Fibroblast of lung (primary cell): ENCODE measurements around the gene RASA4B. TPM values are rescaled to one million over a fixed set of nuclear protein-coding genes. Genes with fewer than 3 reads are reported as not detected.
"Not testable (repeated sequence)": the region's sequence is repeated elsewhere in the genome, so short reads cannot be mapped to it uniquely, and the experiment has no call there.

ENCODE experiments used
- DNase-seq, 2 donors: peaks; one replicate each; pipeline versions ENCODE4 v3.0.0 to v3.0.0-alpha.2; 2010; ENCODE audit warnings: low read depth in 2 of 2
- H2AFZ ChIP-seq: 2 replicates; pipeline ENCODE4 v1.5.1; 2012; ENCODE audit warnings: low read length, control low read depth, inconsistent platforms
- H3K27ac ChIP-seq: 2 replicates; pipeline ENCODE4 v1.5.1; 2011; ENCODE audit warnings: low read length, control low read depth; ENCODE audit not compliant: insufficient read depth
- H3K27me3 ChIP-seq: 2 replicates; pipeline ENCODE4 v1.5.1; 2011; ENCODE audit warnings: mild to moderate bottlenecking, low read length; ENCODE audit not compliant: control insufficient read depth, insufficient read depth
- H3K36me3 ChIP-seq: 2 replicates; pipeline ENCODE4 v1.5.1; 2011; ENCODE audit warnings: low read length; ENCODE audit not compliant: control insufficient read depth, insufficient read depth
- H3K4me1 ChIP-seq: 2 replicates; pipeline ENCODE4 v1.5.1; 2011; ENCODE audit warnings: low read length; ENCODE audit not compliant: control insufficient read depth, insufficient read depth; ENCODE audit errors: extremely low read depth
- H3K4me2 ChIP-seq: 2 replicates; pipeline ENCODE4 v1.5.1; 2011; ENCODE audit warnings: low read length, control low read depth; ENCODE audit not compliant: insufficient read depth; ENCODE audit errors: extremely low read depth
- H3K4me3 ChIP-seq, 4 experiments: fragments of 200-600 bp in 1 of 4; sonication (generic) in 1 of 4; replicated peaks in 1 of 4; 2 replicates each; pipeline ENCODE4 v1.5.1; 2011 to 2016; ENCODE audit warnings: low read length in 4 of 4, low read depth in 3 of 4, mild to moderate bottlenecking in 3 of 4, control low read depth in 2 of 4, inconsistent platforms in 1 of 4, mixed read lengths in 1 of 4; ENCODE audit not compliant: insufficient read depth in 1 of 4; ENCODE audit errors: control extremely low read depth in 1 of 4
- H3K79me2 ChIP-seq: 2 replicates; pipeline ENCODE4 v1.5.1; 2012; ENCODE audit warnings: mild to moderate bottlenecking, low read length, inconsistent platforms; ENCODE audit not compliant: control insufficient read depth, insufficient read depth
- H3K9ac ChIP-seq: 2 replicates; pipeline ENCODE4 v1.5.1; 2011; ENCODE audit warnings: mild to moderate bottlenecking, low read length, control low read depth; ENCODE audit not compliant: insufficient read depth
- H3K9me3 ChIP-seq: 2 replicates; pipeline ENCODE4 v1.5.1; 2012; ENCODE audit warnings: low read depth, low read length; ENCODE audit not compliant: control insufficient read depth, insufficient read depth
- H4K20me1 ChIP-seq: 2 replicates; pipeline ENCODE4 v1.5.1; 2011; ENCODE audit warnings: low read length; ENCODE audit not compliant: control insufficient read depth, insufficient read depth; ENCODE audit errors: extremely low read depth
- polyA plus RNA-seq, 2 donors: library from polyadenylated mRNA; depleted of rRNA in 1 of 2; stranded (reverse) in 1 of 2; unstranded in 1 of 2; fragments of >200 nt; gene quantifications; 2 replicates each; pipeline ENCODE4 v1.2.1, GENCODE V29; 2011 to 2012; ENCODE audit warnings: missing spikeins in 1 of 2
- total RNA-seq: library from RNA; depleted of rRNA; stranded (reverse); fragments of >200 nt; gene quantifications from 2 replicates; pipeline ENCODE4 v1.2.1, GENCODE V29; 2014

The RASA4B gene
- total and polyA plus RNA-seq, 2 donors (not counting 1 experiment from before 2014, with no cell fraction given): 1.4 to 1.5 TPM

DNA sequence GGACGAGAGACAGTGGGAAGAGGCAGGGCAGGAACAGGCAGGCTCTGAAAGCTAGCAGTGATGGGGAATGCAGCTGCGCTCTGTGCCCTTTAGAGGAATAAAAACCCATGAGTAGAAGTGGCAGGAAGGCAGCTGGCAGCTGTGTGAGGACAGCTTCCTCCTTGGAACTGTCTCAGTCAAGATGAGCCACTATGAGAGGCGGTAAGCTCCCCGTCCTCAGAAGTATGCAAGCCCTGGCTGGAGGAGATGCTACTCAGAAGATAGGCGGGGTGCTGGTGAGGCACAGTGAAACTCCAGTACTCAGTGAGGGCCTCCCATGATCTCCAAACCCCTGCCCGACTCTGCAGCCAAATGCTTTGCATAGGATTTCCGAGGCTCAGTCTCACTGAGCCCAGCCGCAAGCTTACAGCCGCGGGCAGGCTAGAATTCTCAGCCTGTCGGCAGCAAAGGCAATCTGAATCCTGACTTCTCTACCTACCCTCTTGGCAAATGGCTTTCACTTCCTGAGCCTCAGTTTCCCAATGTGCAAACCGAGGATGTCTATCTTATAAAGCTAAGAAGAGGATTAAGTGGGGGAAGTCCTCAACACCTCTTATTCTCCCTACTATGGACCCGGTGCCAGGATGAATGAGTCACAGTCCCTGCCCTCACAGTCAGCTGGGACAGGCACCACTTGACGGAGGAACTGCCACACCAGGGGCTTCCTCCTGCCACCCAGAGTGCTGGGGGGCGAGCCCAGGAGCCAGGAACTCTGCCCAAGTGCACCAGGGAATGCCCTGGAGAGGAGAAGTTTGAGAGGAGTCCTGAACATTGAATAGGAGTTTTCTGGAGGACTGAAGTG lies 2.5 kb downstream of the RASA4B start:
- H3K9ac ChIP-seq, H3K79me2 ChIP-seq, H3K9me3 ChIP-seq, DNase-seq, H3K36me3 ChIP-seq, H3K4me3 ChIP-seq, H3K27me3 ChIP-seq, H3K4me2 ChIP-seq, H3K4me1 ChIP-seq, H2AFZ ChIP-seq, H3K27ac ChIP-seq, H4K20me1 ChIP-seq: not testable (repeated sequence)

DNA sequence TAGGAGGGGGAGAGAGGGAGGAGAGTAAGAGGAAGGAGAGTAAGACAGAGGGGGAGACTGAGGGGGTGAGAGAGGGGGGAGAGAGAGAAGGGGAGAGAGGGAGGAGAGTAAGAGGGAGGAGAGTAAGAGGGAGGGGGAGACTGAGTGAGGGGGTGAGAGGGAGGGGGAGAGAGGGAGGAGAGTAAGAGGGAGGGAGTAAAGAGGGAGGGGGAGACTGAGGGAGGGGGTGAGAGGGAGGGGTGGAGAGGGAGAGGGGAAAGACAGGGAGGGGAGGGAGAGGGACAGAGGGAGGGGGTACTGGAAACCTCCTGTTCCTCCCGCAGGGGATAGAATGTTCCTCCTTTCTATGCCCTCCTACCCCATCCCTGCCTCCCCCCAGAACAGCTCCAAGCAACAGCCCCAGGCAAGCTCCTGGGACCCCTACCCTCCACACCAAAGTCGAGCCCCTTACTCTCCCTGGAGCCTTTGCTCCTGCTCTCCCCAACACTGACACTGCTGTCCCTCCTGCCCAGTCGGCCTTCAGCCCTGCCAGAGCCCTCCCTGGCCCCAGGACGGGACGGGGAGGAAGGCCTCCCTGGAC lies 4.8 kb downstream of the RASA4B start:
- H3K9me3 ChIP-seq, H3K4me1 ChIP-seq, H3K9ac ChIP-seq, H4K20me1 ChIP-seq, H3K79me2 ChIP-seq, H3K27me3 ChIP-seq, H2AFZ ChIP-seq, H3K27ac ChIP-seq, H3K36me3 ChIP-seq: not testable (repeated sequence)
- Histone ChIP-seq H3K4me3 (peak overlapping the region in 2 of 4 experiments; percentile 15 to 37), H3K4me2 (peak overlapping the region; percentile 71)
- peak; percentile 73 to 91 for DNase-seq

DNA sequence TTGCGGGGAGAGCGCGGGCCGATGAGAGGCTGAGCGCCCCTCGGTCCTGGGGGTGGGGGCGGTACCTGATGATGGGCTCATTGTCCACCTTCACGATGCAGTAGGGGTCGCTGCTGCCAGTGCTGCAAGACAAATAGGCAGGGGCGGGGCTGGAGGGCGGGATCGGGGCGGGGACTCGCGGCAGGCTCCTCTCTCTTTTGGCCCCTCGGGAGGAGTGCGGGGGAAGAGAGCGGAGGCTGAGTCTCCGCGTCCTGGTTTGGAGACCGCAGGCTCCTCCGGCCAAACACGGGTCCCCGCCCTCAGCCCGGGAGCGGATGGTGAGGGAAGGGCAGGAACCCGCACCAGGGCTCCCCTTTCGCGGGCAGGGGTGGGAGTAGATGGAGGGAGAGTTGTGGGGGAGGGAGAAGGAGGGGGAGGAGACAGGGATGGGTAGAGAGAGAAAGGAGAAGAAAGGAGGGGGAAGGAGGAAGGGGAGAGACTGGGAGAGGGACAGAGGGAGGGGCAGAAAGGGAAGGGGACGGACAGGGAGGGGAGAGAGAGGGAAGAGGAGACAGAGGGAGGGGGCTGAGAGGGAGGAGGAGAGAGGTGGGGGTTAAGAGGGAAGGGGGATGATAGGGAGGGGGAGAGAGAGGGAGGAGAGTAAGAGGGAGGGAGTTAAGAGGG lies 5.6 kb downstream of the RASA4B start:
- not testable (repeated sequence) for H3K79me2 ChIP-seq, DNase-seq, H3K4me2 ChIP-seq, H3K4me1 ChIP-seq, H4K20me1 ChIP-seq, H2AFZ ChIP-seq, H3K9ac ChIP-seq, H3K9me3 ChIP-seq, H3K27me3 ChIP-seq, H3K36me3 ChIP-seq, H3K27ac ChIP-seq
- peak overlapping the region in 1 of 4 experiments; percentile 37 for H3K4me3 ChIP-seq

DNA sequence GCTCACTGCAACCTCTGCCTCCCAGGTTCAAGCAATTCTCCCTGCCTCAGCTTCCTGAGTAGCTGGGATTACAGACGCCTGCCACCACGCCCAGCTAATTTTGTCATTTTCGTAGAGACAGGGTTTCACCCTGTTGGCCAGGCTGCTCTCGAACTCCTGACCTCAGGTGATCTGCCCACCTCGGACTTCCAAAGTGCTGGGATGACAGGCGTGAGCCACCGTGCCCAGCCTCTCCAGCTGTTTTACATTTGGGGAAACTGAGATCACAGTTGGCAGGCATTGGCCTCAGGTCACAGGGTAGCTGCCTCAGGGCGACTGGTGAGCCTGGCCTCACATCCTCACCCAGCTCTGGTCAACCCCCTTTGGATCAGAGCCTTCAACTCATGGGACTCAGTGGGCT lies 7.0 kb downstream of the RASA4B start:
- H4K20me1 ChIP-seq, DNase-seq, H3K4me1 ChIP-seq, H3K27ac ChIP-seq, H3K9ac ChIP-seq, H3K27me3 ChIP-seq, H3K4me2 ChIP-seq, H3K4me3 ChIP-seq, H2AFZ ChIP-seq, H3K36me3 ChIP-seq, H3K79me2 ChIP-seq, H3K9me3 ChIP-seq: not testable (repeated sequence)

- H3K9ac ChIP-seq, H2AFZ ChIP-seq, H3K27ac ChIP-seq, H3K36me3 ChIP-seq, H3K9me3 ChIP-seq, H3K4me1 ChIP-seq, H3K79me2 ChIP-seq, DNase-seq, H4K20me1 ChIP-seq, H3K4me3 ChIP-seq, H3K4me2 ChIP-seq, H3K27me3 ChIP-seq: not testable (repeated sequence)
These were observed 10.0 kb downstream of the RASA4B start for GRCh38 chr7:102507410-102508088.

DNA sequence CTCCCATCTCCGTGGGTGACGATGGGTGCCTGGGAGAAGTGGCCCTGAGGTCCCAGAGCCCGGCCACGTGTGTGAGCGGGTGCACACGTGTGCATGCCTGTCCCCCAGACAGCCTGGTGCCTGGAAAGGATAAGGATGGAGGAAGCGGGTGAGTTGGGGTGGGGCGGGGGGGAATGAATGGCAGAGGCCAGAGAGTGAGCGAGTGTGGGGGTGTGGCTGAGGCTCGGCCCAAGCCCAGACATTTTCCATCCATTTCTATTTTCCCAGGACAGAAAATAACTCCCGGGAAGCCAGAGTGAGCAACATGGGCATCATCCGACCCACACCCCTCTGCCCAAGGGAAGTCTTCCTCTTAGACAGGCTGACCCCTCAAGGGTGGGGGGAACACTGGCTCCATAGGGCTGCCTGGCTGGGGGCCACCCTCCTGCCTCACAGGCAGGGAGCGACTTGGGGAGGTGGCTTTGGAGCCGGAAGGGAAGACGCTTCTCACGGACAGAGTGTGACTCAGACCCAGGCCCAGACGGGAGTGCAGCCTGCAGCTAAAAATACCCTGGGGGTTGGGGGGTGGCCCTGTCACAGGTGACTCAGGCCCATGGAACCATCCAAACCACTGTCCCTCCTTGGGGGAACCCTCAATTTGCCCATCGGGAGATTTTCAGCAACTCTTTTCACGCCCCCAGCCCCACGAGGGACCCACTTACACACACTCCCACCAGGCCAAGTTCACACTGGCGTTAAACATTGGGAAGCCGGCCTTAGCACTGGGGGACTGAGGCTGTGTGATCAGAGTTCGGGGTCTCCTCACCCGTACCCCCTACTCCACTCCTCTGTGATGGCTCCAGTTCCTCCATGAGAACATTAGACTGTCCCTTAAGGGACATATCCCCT lies 12.0 kb downstream of the RASA4B start:
- not testable (repeated sequence) for DNase-seq, H2AFZ ChIP-seq, H3K79me2 ChIP-seq, H3K4me2 ChIP-seq, H3K4me1 ChIP-seq, H4K20me1 ChIP-seq, H3K27me3 ChIP-seq, H3K36me3 ChIP-seq, H3K4me3 ChIP-seq, H3K9me3 ChIP-seq, H3K9ac ChIP-seq
- H3K27ac ChIP-seq: peak overlapping the region; percentile 47
